K562 (cell line): ENCODE measurements around the gene ITGB6. TPM values are rescaled to one million over a fixed set of nuclear protein-coding genes. Genes with fewer than 3 reads are reported as not detected.

Source experiments
- ATAC-seq: fragments of 200-7000 bp; cut with Tn5 transposase; 3 replicates; pipeline ENCODE4 v1.9.1; 2020; ENCODE audit warnings: moderate library complexity
- BruUV-seq: library from RNA; stranded (reverse); fragments of 400-500 nt; replicated peaks from 2 replicates; lab custom pipeline; 2021; lab: Mats Ljungman, UMichigan
- CTCF ChIA-PET: fragments of 300-600 bp; formaldehyde crosslinking; extraction: SDS; loops from one replicate; lab custom pipeline; 2021; ENCODE audit warnings: low intra/inter-chr PET ratio; lab: Yijun Ruan, JAX
- POLR2A ChIA-PET: fragments of 300-600, 350-650 bp; sonication (Branson Sonifier 250); formaldehyde crosslinking; extraction: SDS; loops from one replicate; lab custom pipeline; 2021; ENCODE audit warnings: antibody characterized with exemption, inconsistent platforms; lab: Yijun Ruan, JAX
- DNase-seq, 4 experiments: peaks; one replicate each; pipeline versions ENCODE4 v3.0.0 to v3.0.0-alpha.2; 2011 to 2018; ENCODE audit warnings: low spot score in 3 of 4, mixed read lengths in 3 of 4; ENCODE audit errors: extremely low read depth in 1 of 4
- FAIRE-seq: peaks from 2 replicates; lab custom pipeline; 2011; peaks lifted over from hg19 to GRCh38; lab: Jason Lieb, UNC
- H2AFZ ChIP-seq: 2 replicates; pipeline ENCODE4 v1.6.0; 2011; ENCODE audit warnings: low read depth, low read length, control low read depth, inconsistent platforms
- H3K27ac ChIP-seq: fragments of 200-600 bp; 3 replicates; pipeline ENCODE4 v1.8.0; 2011; ENCODE audit warnings: low read depth, mild to moderate bottlenecking, control low read depth, inconsistent platforms, low read length, moderate library complexity, mixed read lengths; ENCODE audit errors: extremely low read depth
- H3K27me3 ChIP-seq, 2 experiments: fragments of 300-600 bp in 1 of 2; 2 replicates in 1 of 2; 3 replicates in 1 of 2; pipeline versions ENCODE4 v1.6.0 to v1.8.0; 2011; ENCODE audit warnings: inconsistent platforms in 2 of 2, low read length in 2 of 2, mild to moderate bottlenecking in 1 of 2, mixed read lengths in 1 of 2, moderate library complexity in 1 of 2; ENCODE audit not compliant: control insufficient read depth in 2 of 2, insufficient read depth in 2 of 2
- H3K36me3 ChIP-seq: fragments of 300-600 bp; 3 replicates; pipeline ENCODE4 v1.8.0; 2011; ENCODE audit warnings: mild to moderate bottlenecking, low read length, inconsistent platforms; ENCODE audit not compliant: control insufficient read depth, insufficient read depth
- H3K4me1 ChIP-seq, 2 experiments: fragments of 200-600 bp in 1 of 2; replicated peaks in 1 of 2; 2 replicates in 1 of 2; 3 replicates in 1 of 2; pipeline versions ENCODE4 v1.5.1 to v1.8.0; 2011; ENCODE audit warnings: inconsistent platforms in 2 of 2, low read length in 2 of 2, mild to moderate bottlenecking in 1 of 2, mixed read lengths in 1 of 2, moderate library complexity in 1 of 2; ENCODE audit not compliant: control insufficient read depth in 2 of 2, insufficient read depth in 2 of 2
- H3K4me2 ChIP-seq: 2 replicates; pipeline ENCODE4 v1.6.1; 2011; ENCODE audit warnings: low read length, control low read depth, inconsistent platforms, mixed read lengths; ENCODE audit not compliant: insufficient read depth
- H3K4me3 ChIP-seq: fragments of 200-600 bp; sonication (generic), shearing (Covaris generic); 2 replicates; pipeline ENCODE4 v1.5.1; 2016; ENCODE audit warnings: control low read depth, inconsistent platforms
- H3K79me2 ChIP-seq: fragments of 200-600 bp; 3 replicates; pipeline ENCODE4 v1.8.0; 2011; ENCODE audit warnings: low read length, inconsistent platforms; ENCODE audit not compliant: control insufficient read depth, insufficient read depth
- H3K9ac ChIP-seq, 2 experiments: 2 replicates each; pipeline versions ENCODE4 v1.6.0 to v1.6.1; 2011; ENCODE audit warnings: low read depth in 2 of 2, low read length in 2 of 2, control low read depth in 1 of 2, inconsistent platforms in 1 of 2, mild to moderate bottlenecking in 1 of 2, mixed read lengths in 1 of 2; ENCODE audit not compliant: insufficient read depth in 1 of 2
- H3K9me1 ChIP-seq: one replicate; pipeline ENCODE4 v1.6.0; 2011; ENCODE audit warnings: inconsistent platforms, mild to moderate bottlenecking, low read length, moderate library complexity; ENCODE audit not compliant: control insufficient read depth, insufficient read depth
- H3K9me3 ChIP-seq: replicated peaks from 2 replicates; pipeline ENCODE4 v1.5.1; 2011; ENCODE audit warnings: low read depth, low read length, inconsistent platforms; ENCODE audit not compliant: control insufficient read depth, insufficient read depth
- H4K20me1 ChIP-seq: replicated peaks from 2 replicates; pipeline ENCODE4 v1.6.1; 2011; ENCODE audit warnings: low read length, inconsistent platforms, mixed read lengths; ENCODE audit not compliant: control insufficient read depth, insufficient read depth
- POLR2G ChIP-seq: fragments of 200-400 bp; formaldehyde crosslinking; IDR thresholded peaks from 2 replicates; pipeline ENCODE4 v1.6.1; 2017; ENCODE audit warnings: low read depth, mild to moderate bottlenecking, antibody characterized with exemption, low read length, moderate library complexity
- ZKSCAN3 ChIP-seq: fragments of 250-450 bp; sonication (Bioruptor Pico); IDR thresholded peaks from 2 replicates; pipeline ENCODE4 v1.4.0; 2020
- ZNF644 ChIP-seq: fragments of 200-800 bp; sonication (Bioruptor generic); IDR thresholded peaks from 2 replicates; pipeline ENCODE4 v1.6.1; 2016; ENCODE audit warnings: low read depth, missing genetic modification characterization, missing compliant biosample characterization
- in situ Hi-C: fragments of 300-500 bp; cut with MboI; formaldehyde crosslinking; loops from 4 replicates; pipeline ENCODE4 v1.15.0; 2018; ENCODE audit warnings: inconsistent platforms, mixed read lengths
- intact Hi-C: fragments of 100-400 bp; cut with micrococcal nuclease; formaldehyde crosslinking; loops from 2 replicates; pipeline ENCODE4 v1.14.2; 2022
- polyA plus RNA-seq, 8 experiments: library from polyadenylated mRNA; depleted of rRNA in 4 of 8; stranded (reverse) in 5 of 8; unstranded in 3 of 8; fragments of >200 nt; fragmentation: Nextera tagmentation in 2 of 8; fragmentation: Illumina TruSeq in 1 of 8; extraction: Ambion mirVana in 2 of 8; extraction: Trizol in 1 of 8; gene quantifications; 2 replicates each; pipeline versions ENCODE4 v1.2.1 to v1.2.3, GENCODE V29; 2011 to 2014; ENCODE audit warnings: inconsistent platforms in 1 of 8, missing spikeins in 1 of 8
- total RNA-seq, 7 experiments: library from RNA; depleted of rRNA in 6 of 7; stranded (reverse); fragments of >200 nt in 6 of 7; fragmentation: Illumina TruSeq in 2 of 7; extraction: Trizol in 2 of 7; gene quantifications; 2 replicates each; pipeline versions ENCODE4 v1.2.1 to v1.2.3, GENCODE V29; 2011 to 2021; ENCODE audit warnings: low replicate concordance in 1 of 7
- TF ChIP-seq, protein P1 (sequence below): fragments of 450-650 bp; IDR thresholded peaks from 2 replicates; pipeline ENCODE4 v1.6.1; 2017; ENCODE audit warnings: antibody characterized with exemption, mild to moderate bottlenecking

Gene ITGB6
- total and polyA plus RNA-seq, 9 of the 15 experiments (the other 6 are each of a cell fraction or from before 2014, with no cell fraction given) = 0.18 TPM; not detected in 8

- in situ Hi-C loops = no loop called here
- POLR2A ChIA-PET = no interaction called here
Measured at GRCh38 chr2:160091381-160091780, 108.7 kb downstream of the ITGB6 start.

More at GRCh38 chr2:160091381-160091780, 108.7 kb downstream of the ITGB6 start:
- DNase-seq = no peak
- Histone ChIP-seq H3K4me2 (no peak overlapping the region), H3K9me3 (peaks cover 5% of the 10 kb centered on the region; the same call in 1 of the 2 replicates), H3K79me2 (no peaks in the 10 kb centered on the region), H4K20me1 (no peaks in the 10 kb centered on the region), H3K4me3 (no peak overlapping the region), H3K9ac (no peak overlapping the region), H3K9me1 (no peaks in the 10 kb centered on the region), H3K27me3 (no peaks in the 10 kb centered on the region), H2AFZ (no peak overlapping the region), H3K36me3 (no peaks in the 10 kb centered on the region), H3K27ac (no peak overlapping the region), H3K4me1 (no peaks in the 10 kb centered on the region)
- CTCF ChIA-PET = no interaction called here
- no peak for ATAC-seq
- TF ChIP-seq POLR2G (no peak), ZNF644 (tag) (no peak), ZKSCAN3 (CRISPR knock-in tag) (no peak)
- TF ChIP-seq, protein P1, sequence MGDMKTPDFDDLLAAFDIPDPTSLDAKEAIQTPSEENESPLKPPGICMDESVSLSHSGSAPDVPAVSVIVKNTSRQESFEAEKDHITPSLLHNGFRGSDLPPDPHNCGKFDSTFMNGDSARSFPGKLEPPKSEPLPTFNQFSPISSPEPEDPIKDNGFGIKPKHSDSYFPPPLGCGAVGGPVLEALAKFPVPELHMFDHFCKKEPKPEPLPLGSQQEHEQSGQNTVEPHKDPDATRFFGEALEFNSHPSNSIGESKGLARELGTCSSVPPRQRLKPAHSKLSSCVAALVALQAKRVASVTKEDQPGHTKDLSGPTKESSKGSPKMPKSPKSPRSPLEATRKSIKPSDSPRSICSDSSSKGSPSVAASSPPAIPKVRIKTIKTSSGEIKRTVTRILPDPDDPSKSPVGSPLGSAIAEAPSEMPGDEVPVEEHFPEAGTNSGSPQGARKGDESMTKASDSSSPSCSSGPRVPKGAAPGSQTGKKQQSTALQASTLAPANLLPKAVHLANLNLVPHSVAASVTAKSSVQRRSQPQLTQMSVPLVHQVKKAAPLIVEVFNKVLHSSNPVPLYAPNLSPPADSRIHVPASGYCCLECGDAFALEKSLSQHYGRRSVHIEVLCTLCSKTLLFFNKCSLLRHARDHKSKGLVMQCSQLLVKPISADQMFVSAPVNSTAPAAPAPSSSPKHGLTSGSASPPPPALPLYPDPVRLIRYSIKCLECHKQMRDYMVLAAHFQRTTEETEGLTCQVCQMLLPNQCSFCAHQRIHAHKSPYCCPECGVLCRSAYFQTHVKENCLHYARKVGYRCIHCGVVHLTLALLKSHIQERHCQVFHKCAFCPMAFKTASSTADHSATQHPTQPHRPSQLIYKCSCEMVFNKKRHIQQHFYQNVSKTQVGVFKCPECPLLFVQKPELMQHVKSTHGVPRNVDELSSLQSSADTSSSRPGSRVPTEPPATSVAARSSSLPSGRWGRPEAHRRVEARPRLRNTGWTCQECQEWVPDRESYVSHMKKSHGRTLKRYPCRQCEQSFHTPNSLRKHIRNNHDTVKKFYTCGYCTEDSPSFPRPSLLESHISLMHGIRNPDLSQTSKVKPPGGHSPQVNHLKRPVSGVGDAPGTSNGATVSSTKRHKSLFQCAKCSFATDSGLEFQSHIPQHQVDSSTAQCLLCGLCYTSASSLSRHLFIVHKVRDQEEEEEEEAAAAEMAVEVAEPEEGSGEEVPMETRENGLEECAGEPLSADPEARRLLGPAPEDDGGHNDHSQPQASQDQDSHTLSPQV = no peak
- no TSS peak for BruUV-seq
- no peak for FAIRE-seq
- intact Hi-C loops = no loop called here
